Smooth muscle cell (in vitro differentiated cells): ENCODE measurements around the gene RAI1. TPM values are rescaled to one million over a fixed set of nuclear protein-coding genes. Genes with fewer than 3 reads are reported as not detected.

ENCODE experiments used
- DNase-seq: peaks from one replicate; lab custom pipeline; 2025; ENCODE audit not compliant: unreplicated experiment; lab: John Stamatoyannopoulos, UW
- H2AFZ ChIP-seq: fragments of 200-600 bp; sonication (generic); 2 replicates; pipeline ENCODE4 v1.6.0; 2016; ENCODE audit warnings: antibody characterized with exemption, low read depth, mild to moderate bottlenecking
- H3F3A ChIP-seq: fragments of 200-600 bp; sonication (generic); 2 replicates; pipeline ENCODE4 v1.6.0; 2017; ENCODE audit warnings: antibody characterized with exemption, low read depth
- H3K27ac ChIP-seq: fragments of 200-600 bp; sonication (generic); 2 replicates; pipeline ENCODE4 v1.5.1; 2016; ENCODE audit warnings: low read depth, mild to moderate bottlenecking
- H3K27me3 ChIP-seq: fragments of 200-600 bp; sonication (generic); 2 replicates; pipeline ENCODE4 v1.6.1; 2016; ENCODE audit warnings: low read depth, mild to moderate bottlenecking
- H3K36me3 ChIP-seq: fragments of 200-600 bp; sonication (generic); 2 replicates; pipeline ENCODE4 v1.5.1; 2016; ENCODE audit warnings: low read depth
- H3K4me1 ChIP-seq: fragments of 200-600 bp; sonication (generic); 2 replicates; pipeline ENCODE4 v1.5.1; 2016; ENCODE audit warnings: low read depth
- H3K4me2 ChIP-seq: fragments of 200-600 bp; sonication (generic); 2 replicates; pipeline ENCODE4 v1.6.0; 2016; ENCODE audit warnings: mild to moderate bottlenecking
- H3K4me3 ChIP-seq: fragments of 200-600 bp; sonication (generic); 2 replicates; pipeline ENCODE4 v1.5.1; 2016; ENCODE audit warnings: mild to moderate bottlenecking
- H3K79me2 ChIP-seq: fragments of 200-600 bp; sonication (generic); 2 replicates; pipeline ENCODE4 v1.6.0; 2016; ENCODE audit warnings: low read depth, mild to moderate bottlenecking
- H3K9ac ChIP-seq: fragments of 200-600 bp; sonication (generic); 2 replicates; pipeline ENCODE4 v1.6.0; 2016; ENCODE audit warnings: low read depth
- H3K9me3 ChIP-seq: fragments of 200-600 bp; sonication (generic); replicated peaks from 2 replicates; pipeline ENCODE4 v1.5.1; 2016; ENCODE audit warnings: low read depth
- H4K20me1 ChIP-seq: fragments of 200-600 bp; sonication (generic); 2 replicates; pipeline ENCODE4 v1.6.0; 2016; ENCODE audit warnings: low read depth
- WGBS: methylation state at CpG from one replicate; pipeline ENCODE4 v1.1.7; 2016; ENCODE audit warnings: low lambda C conversion rate; 5-methylcytosine and 5-hydroxymethylcytosine counted together
- polyA plus RNA-seq: library from polyadenylated mRNA; unstranded; fragments of >200 nt; fragmentation: Nextera tagmentation; extraction: Ambion mirVana; gene quantifications from 2 replicates; pipeline ENCODE4 v1.2.1, GENCODE V29; 2016
- total RNA-seq: library from RNA; depleted of rRNA; stranded (reverse); fragments of >200 nt; gene quantifications from 2 replicates; pipeline ENCODE4 v1.2.3, GENCODE V29; 2014
- TF ChIP-seq, protein P1 (sequence below): fragments of 200-600 bp; sonication (generic); IDR thresholded peaks from 2 replicates; pipeline ENCODE4 v1.5.1; 2017; ENCODE audit warnings: borderline replicate concordance, mild to moderate bottlenecking, antibody characterized with exemption; ENCODE audit not compliant: insufficient read depth, poor library complexity, severe bottlenecking

RAI1 gene
- total and polyA plus RNA-seq, 2 experiments from 2014 or later, result 11.1 to 17.6 TPM

DNA sequence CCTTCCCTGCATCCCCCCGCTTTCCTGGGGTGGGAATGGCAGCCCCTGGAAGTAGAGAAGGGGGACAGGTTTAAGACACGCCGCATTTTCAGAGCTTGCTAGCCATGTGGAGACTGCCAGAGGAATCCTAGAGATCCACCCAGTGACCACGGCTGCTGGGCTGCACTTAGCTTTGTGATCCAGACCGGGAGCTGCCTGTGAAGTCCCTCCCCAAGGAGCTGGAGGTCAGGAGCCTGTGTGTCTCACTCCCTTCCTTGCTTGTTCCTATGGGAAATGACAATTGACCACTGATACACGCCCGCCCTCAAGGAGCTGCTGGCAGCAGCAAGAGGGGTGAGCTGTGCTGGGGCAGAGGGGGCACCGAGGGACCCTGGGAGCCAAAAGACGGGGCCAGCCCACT is 81.9 kb downstream of the RAI1 start:
- no peak overlapping the region for H3K9ac ChIP-seq
- H2AFZ ChIP-seq, result no peak overlapping the region
- 74% methylated on average over 9 of the region's 9 CpGs for WGBS
- TF ChIP-seq, protein P1, sequence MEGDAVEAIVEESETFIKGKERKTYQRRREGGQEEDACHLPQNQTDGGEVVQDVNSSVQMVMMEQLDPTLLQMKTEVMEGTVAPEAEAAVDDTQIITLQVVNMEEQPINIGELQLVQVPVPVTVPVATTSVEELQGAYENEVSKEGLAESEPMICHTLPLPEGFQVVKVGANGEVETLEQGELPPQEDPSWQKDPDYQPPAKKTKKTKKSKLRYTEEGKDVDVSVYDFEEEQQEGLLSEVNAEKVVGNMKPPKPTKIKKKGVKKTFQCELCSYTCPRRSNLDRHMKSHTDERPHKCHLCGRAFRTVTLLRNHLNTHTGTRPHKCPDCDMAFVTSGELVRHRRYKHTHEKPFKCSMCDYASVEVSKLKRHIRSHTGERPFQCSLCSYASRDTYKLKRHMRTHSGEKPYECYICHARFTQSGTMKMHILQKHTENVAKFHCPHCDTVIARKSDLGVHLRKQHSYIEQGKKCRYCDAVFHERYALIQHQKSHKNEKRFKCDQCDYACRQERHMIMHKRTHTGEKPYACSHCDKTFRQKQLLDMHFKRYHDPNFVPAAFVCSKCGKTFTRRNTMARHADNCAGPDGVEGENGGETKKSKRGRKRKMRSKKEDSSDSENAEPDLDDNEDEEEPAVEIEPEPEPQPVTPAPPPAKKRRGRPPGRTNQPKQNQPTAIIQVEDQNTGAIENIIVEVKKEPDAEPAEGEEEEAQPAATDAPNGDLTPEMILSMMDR, result no peak
- no peaks in the 10 kb centered on the region for H3F3A ChIP-seq
- peaks cover 100% of the 10 kb centered on the region for H4K20me1 ChIP-seq
- DNase-seq, result no peak
- no peak overlapping the region for H3K27ac ChIP-seq
- peaks cover 30% of the 10 kb centered on the region for H3K4me1 ChIP-seq
- no peaks in the 10 kb centered on the region for H3K9me3 ChIP-seq
- H3K79me2 ChIP-seq, result peaks cover 84% of the 10 kb centered on the region
- H3K4me3 ChIP-seq, result no peak overlapping the region
- no peaks in the 10 kb centered on the region for H3K27me3 ChIP-seq
- no peak overlapping the region for H3K4me2 ChIP-seq
- no peaks in the 10 kb centered on the region for H3K36me3 ChIP-seq

DNA sequence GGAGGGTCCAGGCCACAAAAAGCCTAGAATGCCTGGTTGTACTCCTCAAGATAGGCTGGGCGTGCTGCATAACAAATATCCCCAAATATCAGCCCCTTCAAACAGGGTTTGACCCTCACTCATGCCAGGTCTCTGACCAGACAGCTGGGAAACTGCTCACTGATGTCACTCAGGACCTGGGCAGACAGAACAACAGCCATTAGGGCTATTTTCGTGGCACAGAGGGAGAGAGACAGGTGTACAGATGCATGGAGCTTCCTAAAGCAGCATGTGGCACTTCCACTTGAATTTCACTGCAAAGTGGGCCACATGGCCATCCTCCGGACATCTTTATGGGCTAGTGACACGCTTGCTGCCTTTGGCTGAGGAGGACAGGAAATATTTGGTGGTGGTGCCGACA is 82.5 kb downstream of the RAI1 start:
- no peaks in the 10 kb centered on the region for H3K36me3 ChIP-seq
- WGBS, result 89% methylated on average over 5 of the region's 5 CpGs
- DNase-seq, result no peak
- H3K9me3 ChIP-seq, result no peaks in the 10 kb centered on the region
- peaks cover 100% of the 10 kb centered on the region for H4K20me1 ChIP-seq
- no peak overlapping the region for H3K9ac ChIP-seq
- no peak overlapping the region for H3K4me2 ChIP-seq
- H2AFZ ChIP-seq, result no peak overlapping the region
- no peaks in the 10 kb centered on the region for H3F3A ChIP-seq
- TF ChIP-seq, protein P1, result no peak
- no peak overlapping the region for H3K4me3 ChIP-seq
- H3K27me3 ChIP-seq, result no peaks in the 10 kb centered on the region
- H3K27ac ChIP-seq, result no peak overlapping the region
- H3K4me1 ChIP-seq, result peaks cover 31% of the 10 kb centered on the region
- H3K79me2 ChIP-seq, result peaks cover 86% of the 10 kb centered on the region

- TF ChIP-seq, protein P1, result no peak
- Histone ChIP-seq H3K79me2 (peaks cover 85% of the 10 kb centered on the region), H3K27ac (peak overlapping the region; percentile 60), H3K9me3 (no peaks in the 10 kb centered on the region), H3K36me3 (no peaks in the 10 kb centered on the region), H4K20me1 (peaks cover 100% of the 10 kb centered on the region), H3K4me2 (peak overlapping the region; percentile 22), H3F3A (no peaks in the 10 kb centered on the region), H2AFZ (no peak overlapping the region), H3K9ac (no peak overlapping the region), H3K4me1 (peaks cover 42% of the 10 kb centered on the region), H3K27me3 (no peaks in the 10 kb centered on the region), H3K4me3 (no peak overlapping the region)
- 75% methylated on average over 14 of the region's 14 CpGs for WGBS
- no peak for DNase-seq
These were observed 84.3 kb downstream of the RAI1 start for GRCh38 chr17:17765359-17766076.
